HuH-7 (cell line): Measurements from ENCODE around the gene SARNP.
"Not testable (repeated sequence)": the region's sequence is repeated elsewhere in the genome, so short reads cannot be mapped to it uniquely, and the experiment has no call there.

Experiments
- DNase-seq: peaks from one replicate; pipeline ENCODE4 v3.0.0; 2011; ENCODE audit warnings: low spot score

SARNP gene

DNA sequence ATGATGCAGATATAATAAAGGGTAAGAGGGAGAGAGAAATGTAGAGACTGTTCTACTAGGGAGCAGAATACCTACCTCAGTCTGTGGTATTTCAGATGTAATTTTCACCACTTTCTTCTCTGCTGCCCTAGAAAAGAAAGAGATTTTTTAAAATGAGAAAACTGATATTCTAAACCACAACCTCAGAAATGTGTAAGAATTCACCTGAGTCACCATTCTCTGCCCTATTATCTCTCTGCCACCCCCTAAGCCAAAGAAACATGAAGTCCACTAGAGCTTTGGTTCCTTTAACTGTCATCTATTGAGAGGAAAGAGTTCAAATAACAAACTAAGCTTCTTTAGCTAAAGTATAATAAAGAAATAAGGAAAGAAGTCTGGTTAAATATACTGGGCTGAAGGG is 21.6 kb downstream of the SARNP start:
- no peak for DNase-seq

- no peak for DNase-seq
Measured at GRCh38 chr12:55789893-55790292, 27.6 kb downstream of the SARNP start.

DNA sequence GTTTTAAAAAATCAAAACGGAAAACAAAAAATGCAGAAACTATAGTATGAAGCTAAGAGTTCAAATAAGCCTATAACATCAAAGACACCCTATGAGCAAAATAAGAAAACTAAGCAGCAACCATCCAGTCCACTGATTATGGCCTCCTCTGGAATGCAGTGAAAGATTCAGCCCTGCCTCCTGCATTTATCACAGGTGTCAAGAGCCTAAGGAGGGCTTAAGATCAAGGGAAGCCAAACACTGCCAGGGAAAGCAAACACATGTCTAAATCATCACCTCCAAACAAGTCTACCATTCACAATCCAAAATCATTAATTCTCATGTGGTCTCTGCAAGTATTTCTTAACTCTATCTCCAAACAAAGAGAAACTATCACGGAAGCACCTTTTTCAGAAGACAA is 28.4 kb downstream of the SARNP start:
- DNase-seq: no peak

DNA sequence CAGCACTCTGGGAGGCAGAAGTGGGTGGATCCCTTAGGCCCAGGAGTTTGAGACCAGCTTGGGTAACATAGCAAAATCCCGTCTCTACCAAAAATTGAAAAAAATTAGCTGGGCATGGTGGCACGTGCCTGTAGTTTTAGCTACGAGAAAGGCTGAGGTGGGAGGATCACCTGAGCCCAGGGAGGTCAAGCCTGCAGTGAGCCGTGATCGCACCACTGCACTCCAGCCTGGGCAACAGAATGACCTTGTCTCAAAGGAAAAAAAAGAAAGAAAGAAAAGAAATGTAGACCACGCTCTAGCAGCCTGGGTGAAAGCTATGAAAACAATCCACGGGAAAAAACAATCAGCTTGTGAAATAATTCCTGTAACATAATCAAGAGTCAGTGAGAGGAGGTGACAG is 29.0 kb downstream of the SARNP start:
- no peak for DNase-seq

GRCh38 chr12:55780685-55781084 is 36.8 kb downstream of the SARNP start:
- no peak for DNase-seq

GRCh38 chr12:55777856-55778255 is 39.7 kb downstream of the SARNP start:
- no peak for DNase-seq

GRCh38 chr12:55771736-55772135 is 45.8 kb downstream of the SARNP start:
- no peak for DNase-seq

GRCh38 chr12:55767156-55767555 is 50.4 kb downstream of the SARNP start:
- no peak for DNase-seq

GRCh38 chr12:55765736-55766290 is 51.7 kb downstream of the SARNP start:
- DNase-seq: no peak

- no peak for DNase-seq
Measured at GRCh38 chr12:55762646-55763045, 54.9 kb downstream of the SARNP start.

DNA sequence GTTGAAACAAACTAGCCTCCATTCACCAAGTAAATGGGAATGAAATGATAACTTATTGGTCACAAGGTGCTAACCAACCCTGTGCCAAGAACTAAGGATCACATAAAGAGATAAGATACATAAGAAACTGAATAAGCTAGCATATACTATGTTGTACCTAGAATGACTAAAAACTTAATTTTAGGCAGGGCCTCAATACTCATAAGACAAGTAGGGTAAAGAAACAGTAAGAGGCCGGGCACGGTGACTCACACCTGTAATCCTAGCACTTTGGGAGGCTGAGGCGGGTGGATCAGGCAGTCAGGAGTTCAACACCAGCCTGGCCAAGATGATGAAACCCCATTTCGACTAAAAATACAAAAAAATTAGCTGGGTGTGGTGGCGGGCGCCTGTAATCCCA is 56.9 kb downstream of the SARNP start:
- DNase-seq: no peak

DNA sequence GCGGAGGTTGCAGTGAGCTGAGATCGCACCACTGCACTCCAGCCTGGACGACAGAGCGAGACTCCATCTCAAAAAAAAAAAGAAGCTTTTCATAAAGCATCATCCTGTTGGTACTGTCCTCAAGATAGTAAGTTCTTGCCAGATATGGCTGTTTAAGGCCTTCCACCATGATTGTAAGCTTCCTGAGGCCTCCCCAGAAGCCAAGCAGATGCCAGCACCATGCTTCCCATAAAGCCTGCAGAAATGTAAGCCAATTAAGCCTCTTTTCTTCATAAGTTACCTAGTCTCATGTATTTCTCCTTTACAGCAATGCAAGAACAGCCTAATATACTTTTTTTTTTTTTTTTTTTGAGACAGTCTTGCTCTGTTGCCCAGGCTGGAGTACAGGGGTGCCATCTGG is 58.9 kb downstream of the SARNP start:
- not testable (repeated sequence) for DNase-seq

DNA sequence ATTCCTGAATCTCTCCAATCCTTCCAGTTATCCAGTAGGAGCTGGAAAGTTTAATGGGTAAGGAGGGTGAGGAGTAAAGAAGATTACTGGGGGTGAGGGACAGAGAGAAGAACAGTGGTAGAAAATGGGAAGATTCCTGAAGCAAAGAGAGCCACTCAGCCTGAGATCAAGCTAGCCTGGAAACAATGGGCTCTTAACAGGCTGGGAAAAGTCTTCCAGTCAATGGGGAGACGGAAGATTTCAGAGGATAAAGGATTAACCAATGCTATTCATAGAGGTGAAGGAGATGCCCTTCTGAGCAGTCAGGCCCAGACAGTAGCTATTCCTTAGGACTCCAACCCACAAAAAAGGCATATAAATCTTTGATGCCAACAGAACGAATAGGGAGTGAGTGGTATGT is 59.8 kb downstream of the SARNP start:
- no peak for DNase-seq

DNA sequence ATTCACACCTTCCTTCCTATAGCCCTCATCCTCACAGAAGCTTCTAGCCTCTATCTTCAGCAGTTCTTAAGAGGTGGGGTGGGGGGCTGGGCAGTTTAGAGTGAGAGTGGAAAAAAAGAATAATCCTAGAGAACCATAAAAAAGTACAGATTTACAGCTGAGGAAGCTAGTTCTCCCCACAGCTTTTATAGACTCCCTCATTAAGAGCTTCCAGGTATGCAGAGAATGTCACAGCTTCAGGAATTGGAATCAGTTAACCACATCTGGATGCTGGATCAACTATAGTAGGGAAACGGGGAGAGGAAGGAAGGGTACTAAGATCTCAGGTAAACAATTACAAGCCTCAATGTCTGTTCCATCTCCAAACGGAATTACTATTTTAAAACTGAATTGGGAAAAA is 62.3 kb downstream of the SARNP start:
- no peak for DNase-seq

DNA sequence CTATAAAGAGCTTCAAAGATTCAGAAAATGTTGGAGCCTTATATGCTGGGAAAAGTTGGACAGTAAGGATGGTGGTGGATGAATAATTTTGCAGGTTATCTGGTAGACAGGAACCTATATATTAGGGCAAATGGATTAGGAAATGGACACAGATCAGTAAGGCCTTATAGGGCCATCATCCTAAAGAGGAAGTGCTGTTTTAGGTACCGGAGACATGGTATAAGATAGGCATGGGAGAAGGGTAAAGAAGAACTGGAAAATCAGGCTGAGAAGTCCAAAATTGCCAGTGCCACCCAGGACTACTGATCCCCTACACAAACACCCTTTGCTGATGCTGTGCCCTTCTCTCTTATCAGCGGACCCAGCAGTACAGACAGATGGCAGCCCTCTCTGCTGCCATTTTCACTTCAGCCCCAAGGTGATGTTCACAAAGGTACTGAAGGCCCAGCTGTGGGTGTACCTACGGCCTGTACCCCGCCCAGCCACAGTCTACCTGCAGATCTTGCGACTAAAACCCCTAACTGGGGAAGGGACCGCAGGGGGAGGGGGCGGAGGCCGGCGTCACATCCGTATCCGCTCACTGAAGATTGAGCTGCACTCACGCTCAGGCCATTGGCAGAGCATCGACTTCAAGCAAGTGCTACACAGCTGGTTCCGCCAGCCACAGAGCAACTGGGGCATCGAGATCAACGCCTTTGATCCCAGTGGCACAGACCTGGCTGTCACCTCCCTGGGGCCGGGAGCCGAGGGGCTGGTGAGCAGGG is 69.1 kb downstream of the SARNP start:
- DNase-seq: no peak

- DNase-seq: no peak
Measured at GRCh38 chr12:55746913-55747231, 70.7 kb downstream of the SARNP start.

- no peak for DNase-seq
Measured at GRCh38 chr12:55746174-55746912, 71.2 kb downstream of the SARNP start.

DNA sequence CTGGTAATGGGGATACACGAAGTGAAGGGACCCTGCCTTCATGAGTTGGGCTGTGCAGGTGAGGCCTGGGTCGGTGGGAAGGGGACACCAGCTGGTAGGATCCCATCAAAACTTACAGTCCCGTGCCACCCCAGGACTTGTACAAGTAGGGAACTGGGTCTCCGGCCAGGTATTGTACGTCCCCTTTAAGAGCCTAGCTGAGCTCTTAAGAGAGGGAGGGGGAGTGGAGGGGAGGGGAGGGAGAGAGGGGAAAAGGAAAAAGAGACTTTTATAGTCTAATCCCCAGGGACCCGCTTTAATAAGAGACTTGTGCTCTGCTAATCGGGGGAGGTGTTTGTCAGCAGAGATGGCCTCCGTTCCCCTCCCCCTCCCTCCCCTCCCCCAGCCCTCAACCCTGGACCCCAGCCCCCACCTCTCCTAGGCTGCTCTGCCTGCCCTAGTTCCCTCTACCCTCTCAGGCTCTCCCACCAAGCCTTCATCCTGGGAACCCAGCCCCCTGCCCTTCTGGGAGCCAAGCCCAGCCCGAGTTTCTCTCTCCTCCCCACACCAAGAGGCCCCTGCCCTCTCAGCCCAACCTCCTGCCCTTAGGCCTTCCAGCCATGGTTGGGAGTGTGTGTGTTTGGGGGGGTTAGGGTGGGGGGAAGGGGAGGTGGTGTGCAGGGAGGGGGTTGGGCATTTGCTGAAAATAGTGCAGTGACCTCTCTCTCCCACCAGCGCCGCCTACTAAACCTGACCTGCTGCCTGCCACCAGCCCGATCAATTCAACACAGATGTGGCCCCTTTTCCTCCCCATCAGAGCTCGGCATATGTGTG is 72.0 kb downstream of the SARNP start:
- peak; percentile 56 for DNase-seq

DNA sequence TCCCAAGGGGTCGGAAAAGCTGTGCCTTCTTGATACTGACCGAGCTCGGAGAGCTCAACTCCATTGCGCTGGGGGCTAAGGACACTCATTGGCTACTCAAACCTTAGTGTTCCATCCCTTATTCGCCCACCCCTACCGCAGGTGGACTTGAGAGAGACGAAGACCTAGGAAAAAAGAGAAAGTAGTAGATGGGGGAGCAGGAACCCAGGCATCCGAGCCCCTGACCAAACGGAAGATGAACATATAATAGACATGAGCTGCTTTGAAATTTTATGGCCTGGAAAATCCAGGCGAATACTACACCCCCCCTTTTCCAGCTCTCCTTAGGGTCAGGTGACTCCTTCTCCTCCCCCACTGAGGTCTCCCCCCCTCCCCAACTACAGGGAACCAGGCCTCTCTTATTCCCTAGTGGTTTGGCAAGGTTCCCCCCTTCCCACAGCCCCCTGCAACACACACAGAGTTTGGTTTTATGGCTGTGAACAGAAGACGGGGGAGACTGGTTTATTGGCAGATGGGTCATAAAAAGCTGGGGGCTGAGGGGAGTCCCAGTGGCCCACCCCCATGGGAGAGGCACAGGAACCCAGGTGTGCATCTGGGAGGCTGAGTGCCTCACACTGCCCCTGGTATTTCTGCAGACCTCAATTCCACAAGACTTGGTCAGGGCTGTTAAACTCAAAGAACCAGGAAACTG is 73.0 kb downstream of the SARNP start:
- DNase-seq: no peak

DNA sequence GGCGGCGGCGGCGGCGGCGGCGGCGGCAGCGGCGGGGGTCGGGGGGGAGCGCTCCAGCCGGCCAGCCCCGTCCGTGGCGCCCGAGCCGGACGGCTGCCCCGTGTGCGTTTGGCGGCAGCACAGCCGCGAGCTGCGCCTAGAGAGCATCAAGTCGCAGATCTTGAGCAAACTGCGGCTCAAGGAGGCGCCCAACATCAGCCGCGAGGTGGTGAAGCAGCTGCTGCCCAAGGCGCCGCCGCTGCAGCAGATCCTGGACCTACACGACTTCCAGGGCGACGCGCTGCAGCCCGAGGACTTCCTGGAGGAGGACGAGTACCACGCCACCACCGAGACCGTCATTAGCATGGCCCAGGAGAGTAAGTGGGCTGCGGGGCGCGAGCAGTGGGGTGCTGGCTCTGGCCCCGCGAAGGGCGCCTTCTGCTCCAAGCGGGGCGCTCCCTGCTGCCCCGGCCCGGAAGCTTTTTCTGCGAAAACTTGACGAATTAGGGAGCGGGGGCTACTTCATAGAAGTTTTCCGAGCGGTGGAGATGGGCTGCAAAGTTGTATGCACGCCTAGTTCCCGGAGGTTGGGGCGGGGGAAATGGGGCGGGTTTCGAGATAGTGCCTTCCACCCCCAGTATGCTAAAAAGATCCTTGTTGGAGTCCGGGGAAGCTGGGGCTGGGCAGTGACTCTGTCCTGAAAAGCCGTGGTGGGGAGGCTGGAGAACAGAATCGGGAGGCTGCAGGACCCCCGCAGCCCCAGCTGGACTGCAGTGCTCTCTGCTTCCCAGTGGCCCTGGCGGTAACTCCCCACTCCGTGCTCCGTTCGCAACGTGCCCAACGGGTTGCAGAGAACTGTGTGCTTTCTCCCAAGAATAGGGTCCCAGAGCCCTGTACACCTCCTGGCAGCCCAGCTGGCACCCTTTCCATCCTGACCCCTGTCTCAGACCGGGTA is 73.9 kb downstream of the SARNP start:
- peak; percentile 60 for DNase-seq
